Left renal pelvis (tissue), 4 donors: ENCODE data around the gene KCNAB2. TPM values are rescaled to one million over a fixed set of nuclear protein-coding genes. Genes with fewer than 3 reads are reported as not detected.

Experiments used
- DNase-seq, 4 donors: peaks; one replicate each; pipeline ENCODE4 v3.0.0-alpha.2; 2013; ENCODE audit warnings: low read depth in 4 of 4, low spot score in 3 of 4
- polyA plus RNA-seq, 4 donors: library from polyadenylated mRNA; unstranded; fragments of 120-200 nt; gene quantifications; one replicate each; pipeline ENCODE4 v1.2.1, GENCODE V29; 2013; ENCODE audit not compliant: insufficient read length in 4 of 4

The KCNAB2 gene
- polyA plus RNA-seq, 4 donors: 4.5 to 6.4 (median 5.1) TPM

- DNase-seq: no peak
These were observed 48.6 kb downstream of the KCNAB2 start for GRCh38 chr1:6094246-6094645.

GRCh38 chr1:6094801-6095505 is 49.3 kb downstream of the KCNAB2 start:
- no peak for DNase-seq

GRCh38 chr1:6095511-6096242 is 50.0 kb downstream of the KCNAB2 start:
- no peak for DNase-seq

GRCh38 chr1:6096243-6097116 is 50.8 kb downstream of the KCNAB2 start:
- no peak for DNase-seq

- DNase-seq: no peak
These were observed 51.5 kb downstream of the KCNAB2 start for GRCh38 chr1:6097117-6097595.

- no peak for DNase-seq
These were observed 52.1 kb downstream of the KCNAB2 start for GRCh38 chr1:6097824-6098223.

GRCh38 chr1:6098303-6099215 is 52.9 kb downstream of the KCNAB2 start:
- no peak for DNase-seq

GRCh38 chr1:6099297-6099696 is 53.6 kb downstream of the KCNAB2 start:
- DNase-seq: no peak

GRCh38 chr1:6099787-6100765 is 54.4 kb downstream of the KCNAB2 start:
- no peak for DNase-seq

- no peak for DNase-seq
These were observed 55.4 kb downstream of the KCNAB2 start for GRCh38 chr1:6100861-6101783.

- DNase-seq: no peak
These were observed 56.3 kb downstream of the KCNAB2 start for GRCh38 chr1:6101826-6102531.

- no peak for DNase-seq
These were observed 56.8 kb downstream of the KCNAB2 start for GRCh38 chr1:6102532-6102845.

- DNase-seq: no peak
These were observed 57.6 kb downstream of the KCNAB2 start for GRCh38 chr1:6103111-6103853.

- DNase-seq: no peak
These were observed 58.3 kb downstream of the KCNAB2 start for GRCh38 chr1:6103854-6104530.

GRCh38 chr1:6104631-6105030 is 58.9 kb downstream of the KCNAB2 start:
- no peak for DNase-seq

- no peak for DNase-seq
These were observed 59.6 kb downstream of the KCNAB2 start for GRCh38 chr1:6105218-6105679.
